HCT116 (cell line): ENCODE results near the gene ATG4B. TPM values are rescaled to one million over a fixed set of nuclear protein-coding genes. Genes with fewer than 3 reads are reported as not detected.

Source experiments
- ATAC-seq: fragments of 200-7000 bp; cut with Tn5 transposase; 2 replicates; pipeline ENCODE4 v1.9.1; 2020; ENCODE audit warnings: mild to moderate bottlenecking, moderate library complexity
- BruUV-seq: library from RNA; stranded (reverse); fragments of 400-500 nt; replicated peaks from 2 replicates; lab custom pipeline; 2021; lab: Mats Ljungman, UMichigan
- CTCF ChIA-PET: fragments of 300-600 bp; sonication (Branson Sonifier 250); formaldehyde crosslinking; loops from one replicate; lab custom pipeline; 2021; ENCODE audit warnings: antibody characterized with exemption; lab: Charles Lee
- POLR2A ChIA-PET: fragments of 300-600, 350-600 bp; sonication (Branson Sonifier 250); formaldehyde crosslinking; loops from one replicate; lab custom pipeline; 2021; ENCODE audit warnings: antibody characterized with exemption; lab: Charles Lee
- RAD21 ChIA-PET, 2 experiments: fragments of 300-600 bp; sonication (Branson Sonifier 250); formaldehyde crosslinking; loops; one replicate each; lab custom pipeline; 2023; ENCODE audit warnings: low total read pairs in 2 of 2; ENCODE audit not compliant: uncharacterized antibody in 2 of 2, unreplicated experiment in 2 of 2, low non-redundant PET in 1 of 2; lab: Charles Lee
- DNase-seq: peaks from one replicate; pipeline ENCODE4 v3.0.0-alpha.2; 2010; ENCODE audit warnings: low read depth, low spot score
- H2AFZ ChIP-seq: fragments of 200-600 bp; shearing (Covaris generic), sonication (generic); 2 replicates; pipeline ENCODE4 v1.6.1; 2017; ENCODE audit warnings: low read depth, mixed run types, mixed read lengths, antibody characterized with exemption, low read length; ENCODE audit not compliant: poor library complexity, severe bottlenecking
- H3K27ac ChIP-seq: 2 replicates; pipeline ENCODE4 v1.5.1; 2012; ENCODE audit warnings: low read depth, low read length
- H3K27me3 ChIP-seq: fragments of 200-600 bp; sonication (generic); 2 replicates; pipeline ENCODE4 v1.6.1; 2016; ENCODE audit warnings: mixed run types, low read length, mixed read lengths; ENCODE audit not compliant: insufficient read depth
- H3K36me3 ChIP-seq, 2 experiments: fragments of 200-500 bp in 1 of 2; fragments of 200-600 bp in 1 of 2; sonication (Bioruptor generic) in 1 of 2; sonication (generic) in 1 of 2; 2 replicates each; pipeline versions ENCODE4 v1.5.1 to v1.6.1; 2014 to 2016; ENCODE audit warnings: low read length in 2 of 2, inconsistent platforms in 1 of 2, mixed read lengths in 1 of 2, mixed run types in 1 of 2; ENCODE audit not compliant: insufficient read depth in 2 of 2, control insufficient read depth in 1 of 2
- H3K4me1 ChIP-seq, 2 experiments: fragments of 200-600 bp in 1 of 2; sonication (generic) in 1 of 2; 2 replicates each; pipeline versions ENCODE4 v1.5.1 to v1.6.1; 2012 to 2017; ENCODE audit warnings: low read length in 2 of 2, inconsistent platforms in 1 of 2, mild to moderate bottlenecking in 1 of 2, mixed read lengths in 1 of 2, mixed run types in 1 of 2, moderate library complexity in 1 of 2; ENCODE audit not compliant: insufficient read depth in 2 of 2, control insufficient read depth in 1 of 2
- H3K4me2 ChIP-seq: fragments of 200-600 bp; sonication (generic); 2 replicates; pipeline ENCODE4 v1.6.1; 2017; ENCODE audit warnings: mixed run types, low read length, mixed read lengths
- H3K4me3 ChIP-seq, 2 experiments: fragments of 200-600 bp in 1 of 2; sonication (generic) in 1 of 2; replicated peaks in 1 of 2; 2 replicates each; pipeline ENCODE4 v1.5.1; 2011 to 2016; ENCODE audit warnings: low read length in 2 of 2, control low read depth in 1 of 2, low read depth in 1 of 2, mild to moderate bottlenecking in 1 of 2, mixed read lengths in 1 of 2, mixed run types in 1 of 2
- H3K79me2 ChIP-seq: fragments of 200-600 bp; sonication (generic); 2 replicates; pipeline ENCODE4 v1.6.1; 2017; ENCODE audit warnings: mild to moderate bottlenecking, mixed run types, low read length, moderate library complexity, mixed read lengths; ENCODE audit not compliant: insufficient read depth
- H3K9ac ChIP-seq: fragments of 200-600 bp; sonication (generic); 2 replicates; pipeline ENCODE4 v1.6.1; 2016; ENCODE audit warnings: low read length, mixed read lengths
- H3K9me2 ChIP-seq: fragments of 200-600 bp; sonication (generic), shearing (Covaris generic); 2 replicates; pipeline ENCODE4 v1.6.1; 2017; ENCODE audit warnings: mixed run types, mild to moderate bottlenecking, moderate library complexity; ENCODE audit not compliant: insufficient read depth
- H3K9me3 ChIP-seq, 2 experiments: fragments of 200-500 bp in 1 of 2; fragments of 200-600 bp in 1 of 2; sonication (Bioruptor generic) in 1 of 2; sonication (generic) in 1 of 2; 2 replicates each; pipeline ENCODE4 v1.6.1; 2014 to 2017; ENCODE audit warnings: low read length in 2 of 2, mixed read lengths in 2 of 2, inconsistent platforms in 1 of 2, low read depth in 1 of 2, mild to moderate bottlenecking in 1 of 2, mixed run types in 1 of 2, moderate library complexity in 1 of 2; ENCODE audit not compliant: control insufficient read depth in 1 of 2, insufficient read depth in 1 of 2
- H4K20me1 ChIP-seq: fragments of 200-600 bp; sonication (generic), shearing (Covaris generic); 2 replicates; pipeline ENCODE4 v1.6.1; 2017; ENCODE audit warnings: mixed run types, mild to moderate bottlenecking, moderate library complexity; ENCODE audit not compliant: insufficient read depth
- CBX3 ChIP-seq: IDR thresholded peaks from 2 replicates; pipeline ENCODE4 v1.6.1; 2012; ENCODE audit warnings: low read depth
- FOSL1 ChIP-seq: IDR thresholded peaks from 2 replicates; pipeline ENCODE4 v1.6.1; 2012; ENCODE audit warnings: low read depth
- RAD21 ChIP-seq: IDR thresholded peaks from 2 replicates; pipeline ENCODE4 v1.6.1; 2012; ENCODE audit warnings: low read depth, mild to moderate bottlenecking
- ZBTB33 ChIP-seq: IDR thresholded peaks from 2 replicates; pipeline ENCODE4 v1.6.1; 2011; ENCODE audit warnings: mild to moderate bottlenecking, low read length, moderate library complexity; ENCODE audit not compliant: insufficient replicate concordance; ENCODE audit errors: extremely low read depth
- ZFX ChIP-seq: fragments of 450-650 bp; IDR thresholded peaks from 2 replicates; pipeline ENCODE4 v1.6.1; 2017
- ZNF274 ChIP-seq: fragments of 200-500 bp; sonication (Bioruptor generic); IDR thresholded peaks from 2 replicates; pipeline ENCODE4 v1.6.1; 2014; ENCODE audit warnings: mild to moderate bottlenecking, low read depth, low read length, inconsistent platforms
- intact Hi-C: fragments of 100-400 bp; cut with micrococcal nuclease; formaldehyde crosslinking; loops from 2 replicates; pipeline ENCODE4 v1.10.0; 2022
- total RNA-seq: library from RNA; stranded (reverse); gene quantifications from one replicate; pipeline ENCODE4 v1.2.1, GENCODE V29; 2021; ENCODE audit not compliant: unreplicated experiment

The ATG4B gene
- total RNA-seq, 1 experiment from 2014 or later = 87.4 TPM

- RAD21 ChIA-PET = no interaction called here
- CTCF ChIA-PET = no interaction called here
- H3K36me3 ChIP-seq = peaks cover 12 to 15% of the 10 kb centered on the region in 2 experiments; a peak in 3 of 4 replicates
- no peak overlapping the region for H3K9ac ChIP-seq
- H3K4me1 ChIP-seq = peaks cover 0 to 3% of the 10 kb centered on the region in 2 experiments; a peak in 2 of 4 replicates
- intact Hi-C loops = no loop called here
- H3K27ac ChIP-seq = no peak overlapping the region
- no peaks in the 10 kb centered on the region for H3K9me3 ChIP-seq
- TF ChIP-seq FOSL1 (no peak), ZFX (no peak), RAD21 (no peak), ZNF274 (no peak), ZBTB33 (no peak), CBX3 (no peak)
- TF ChIP-seq, all 23 proteins: peak for 0
- Histone ChIP-seq H2AFZ (no peak overlapping the region), H3K79me2 (no peaks in the 10 kb centered on the region), H4K20me1 (0 out of 2 replicates have a peak, but pooled peaks cover 3% of the 10 kb centered on the region), H3K27me3 (no peaks in the 10 kb centered on the region), H3K4me3 (no peak overlapping the region), H3K9me2 (no peaks in the 10 kb centered on the region), H3K4me2 (no peak overlapping the region)
- ATAC-seq = no peak
- POLR2A ChIA-PET = no interaction called here
- no TSS peak for BruUV-seq
- DNase-seq = no peak
These were observed 33.0 kb downstream of the ATG4B start for GRCh38 chr2:241670333-241671110.
